Activated naive CD8-positive, alpha-beta T cell treated with anti-CD3 and anti-CD28 coated beads, Interleukin-2, amount 50 U/mL, for 24 hours (primary cell): ENCODE results near the gene GP1BB.
"Not testable (repeated sequence)": the region's sequence is repeated elsewhere in the genome, so short reads cannot be mapped to it uniquely, and the experiment has no call there.

Experiments used
- ATAC-seq: fragments of 150-1000 bp; cut with Tn5 transposase; one replicate; pipeline ENCODE4 v1.10.0; 2021
- DNase-seq: peaks from one replicate; pipeline ENCODE4 v3.0.0; 2021
- H3K27ac Mint-ChIP-seq: one replicate; pipeline ENCODE4 v1.8.0; 2021; ENCODE audit warnings: mild to moderate bottlenecking, mixed read lengths
- H3K27me3 Mint-ChIP-seq: one replicate; pipeline ENCODE4 v1.8.0; 2021; ENCODE audit warnings: mixed read lengths
- H3K36me3 Mint-ChIP-seq: one replicate; pipeline ENCODE4 v1.8.0; 2021; ENCODE audit warnings: low read depth, mixed read lengths
- H3K4me1 Mint-ChIP-seq: one replicate; pipeline ENCODE4 v1.8.0; 2021; ENCODE audit warnings: mixed read lengths
- H3K4me3 Mint-ChIP-seq: one replicate; pipeline ENCODE4 v1.8.0; 2021; ENCODE audit warnings: mild to moderate bottlenecking, moderate library complexity, mixed read lengths
- H3K9me3 Mint-ChIP-seq: one replicate; pipeline ENCODE4 v1.8.0; 2021; ENCODE audit warnings: mixed read lengths

GP1BB gene

GRCh38 chr22:19724927-19725661 lies 1.8 kb downstream of the GP1BB start:
- DNase-seq (no peak), ATAC-seq (no peak)
- no peak overlapping the region for H3K27ac Mint-ChIP-seq
- H3K4me3 Mint-ChIP-seq = peak overlapping the region; percentile 39
- H3K27me3 Mint-ChIP-seq = peaks cover 34% of the 10 kb centered on the region
- no peaks in the 10 kb centered on the region for H3K9me3 Mint-ChIP-seq
- peaks cover 3% of the 10 kb centered on the region for H3K4me1 Mint-ChIP-seq
- H3K36me3 Mint-ChIP-seq = no peaks in the 10 kb centered on the region

- ATAC-seq, H3K27ac Mint-ChIP-seq, DNase-seq, H3K9me3 Mint-ChIP-seq, H3K4me1 Mint-ChIP-seq, H3K4me3 Mint-ChIP-seq, H3K36me3 Mint-ChIP-seq: not testable (repeated sequence)
- peaks cover 24% of the 10 kb centered on the region for H3K27me3 Mint-ChIP-seq
Observed at GRCh38 chr22:19726064-19726788, 2.9 kb downstream of the GP1BB start.

DNA sequence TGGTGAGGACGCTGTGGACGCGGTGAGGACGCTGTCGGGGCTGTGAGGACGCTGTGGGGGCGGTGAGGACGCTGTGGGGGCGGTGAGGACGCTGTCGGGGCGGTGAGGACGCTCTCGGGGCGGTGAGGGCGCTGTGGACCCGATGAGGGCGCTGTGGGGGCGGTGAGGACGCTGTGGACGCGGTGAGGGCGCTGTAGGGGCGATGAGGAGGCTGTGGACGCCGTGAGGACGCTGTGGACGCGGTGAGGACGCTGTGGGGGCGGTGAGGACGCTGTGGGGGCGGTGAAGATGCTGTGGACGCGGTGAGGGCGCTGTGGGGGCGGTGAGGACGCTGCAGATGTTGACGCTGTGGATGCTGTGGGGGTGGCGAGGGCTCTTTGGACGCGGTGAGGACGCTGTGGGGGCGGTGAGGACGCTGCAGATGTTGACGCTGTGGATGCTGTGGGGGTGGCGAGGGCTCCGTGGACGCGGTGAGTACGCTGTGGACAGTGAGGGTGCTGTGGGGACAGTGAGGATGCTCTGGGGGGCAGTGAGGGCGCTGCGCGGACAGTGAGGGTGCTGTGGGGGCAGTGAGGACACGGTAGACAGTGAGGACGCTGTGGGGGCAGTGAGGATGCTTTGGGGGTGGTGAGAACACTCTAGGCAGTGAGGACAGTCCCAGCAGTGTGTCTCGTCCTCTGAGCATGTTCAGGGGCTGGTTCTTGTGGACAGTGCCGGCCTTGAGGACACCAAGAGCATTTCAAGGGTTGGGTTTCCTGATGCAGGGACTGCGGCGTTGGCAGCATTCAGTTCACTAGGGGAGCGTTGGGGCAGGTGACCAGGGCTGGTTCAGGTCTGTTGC lies 4.2 kb downstream of the GP1BB start:
- H3K27ac Mint-ChIP-seq = no peak overlapping the region

GRCh38 chr22:19728271-19728670 lies 4.9 kb downstream of the GP1BB start:
- Mint-ChIP-seq H3K9me3 (no peaks in the 10 kb centered on the region), H3K4me3 (no peak overlapping the region), H3K36me3 (no peaks in the 10 kb centered on the region), H3K27me3 (peaks cover 14% of the 10 kb centered on the region), H3K4me1 (peaks cover 3% of the 10 kb centered on the region), H3K27ac (no peak overlapping the region)
- ATAC-seq (no peak), DNase-seq (no peak)

More for the DNA sequence above, 4.2 kb downstream of the GP1BB start:
- Mint-ChIP-seq H3K9me3 (no peaks in the 10 kb centered on the region), H3K27me3 (peaks cover 20% of the 10 kb centered on the region), H3K4me3 (no peak overlapping the region), H3K36me3 (no peaks in the 10 kb centered on the region), H3K4me1 (peaks cover 3% of the 10 kb centered on the region)
- ATAC-seq = no peak
- DNase-seq = no peak

- Mint-ChIP-seq H3K4me1 (peaks cover 3% of the 10 kb centered on the region), H3K9me3 (no peaks in the 10 kb centered on the region), H3K27ac (no peak overlapping the region), H3K4me3 (no peak overlapping the region), H3K36me3 (no peaks in the 10 kb centered on the region), H3K27me3 (peaks cover 12% of the 10 kb centered on the region)
- no peak for DNase-seq
- ATAC-seq = no peak
Observed at GRCh38 chr22:19728836-19729235, 5.5 kb downstream of the GP1BB start.

DNA sequence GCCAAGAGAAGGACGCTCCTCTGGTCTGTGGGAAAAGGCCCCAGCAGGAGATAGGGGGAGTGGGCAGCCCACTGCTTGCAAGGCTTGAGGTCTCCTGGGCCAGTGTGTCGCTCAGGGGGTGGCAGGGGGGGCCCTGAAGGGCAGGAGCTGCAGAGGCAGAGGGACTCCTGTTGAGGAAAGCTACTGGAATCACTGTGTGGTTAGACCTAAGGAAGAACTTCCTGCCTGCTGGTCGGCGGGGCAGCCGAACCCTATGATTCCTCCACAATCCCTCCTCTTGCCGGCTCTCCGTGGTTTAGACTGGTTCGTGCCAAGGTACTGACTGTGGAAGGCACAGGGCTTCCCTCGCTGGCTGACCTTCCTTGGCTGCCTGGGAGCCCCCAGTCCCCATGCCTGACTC lies 6.2 kb downstream of the GP1BB start:
- Mint-ChIP-seq H3K27me3 (peaks cover 11% of the 10 kb centered on the region), H3K36me3 (no peaks in the 10 kb centered on the region), H3K4me3 (no peak overlapping the region), H3K4me1 (peaks cover 2% of the 10 kb centered on the region), H3K9me3 (no peaks in the 10 kb centered on the region), H3K27ac (no peak overlapping the region)
- DNase-seq = no peak
- ATAC-seq = no peak

DNA sequence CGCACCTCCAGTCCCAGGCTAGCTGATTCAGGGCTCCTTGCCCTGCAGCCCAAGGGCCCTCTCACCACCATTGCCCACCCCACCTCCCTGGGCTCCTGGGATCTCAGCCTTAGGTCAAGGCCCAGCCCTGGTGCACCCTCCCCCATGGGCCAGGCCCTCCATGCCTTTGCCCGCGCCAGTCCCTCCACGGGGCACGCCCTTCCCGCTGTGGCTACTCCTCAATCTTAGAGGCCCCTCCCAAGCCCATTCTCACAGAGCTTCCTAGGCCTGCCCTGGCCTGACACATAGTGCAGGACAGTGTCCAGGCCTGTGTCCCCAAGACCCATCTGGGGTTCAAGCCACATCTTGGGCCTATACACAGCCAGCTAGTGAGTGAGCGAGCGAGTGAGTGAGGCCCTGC lies 6.9 kb downstream of the GP1BB start:
- H3K36me3 Mint-ChIP-seq = no peaks in the 10 kb centered on the region
- H3K9me3 Mint-ChIP-seq = no peaks in the 10 kb centered on the region
- H3K4me1 Mint-ChIP-seq = no peaks in the 10 kb centered on the region
- H3K4me3 Mint-ChIP-seq = no peak overlapping the region
- peaks cover 4% of the 10 kb centered on the region for H3K27me3 Mint-ChIP-seq
- ATAC-seq (no peak), DNase-seq (no peak)
- H3K27ac Mint-ChIP-seq = no peak overlapping the region

DNA sequence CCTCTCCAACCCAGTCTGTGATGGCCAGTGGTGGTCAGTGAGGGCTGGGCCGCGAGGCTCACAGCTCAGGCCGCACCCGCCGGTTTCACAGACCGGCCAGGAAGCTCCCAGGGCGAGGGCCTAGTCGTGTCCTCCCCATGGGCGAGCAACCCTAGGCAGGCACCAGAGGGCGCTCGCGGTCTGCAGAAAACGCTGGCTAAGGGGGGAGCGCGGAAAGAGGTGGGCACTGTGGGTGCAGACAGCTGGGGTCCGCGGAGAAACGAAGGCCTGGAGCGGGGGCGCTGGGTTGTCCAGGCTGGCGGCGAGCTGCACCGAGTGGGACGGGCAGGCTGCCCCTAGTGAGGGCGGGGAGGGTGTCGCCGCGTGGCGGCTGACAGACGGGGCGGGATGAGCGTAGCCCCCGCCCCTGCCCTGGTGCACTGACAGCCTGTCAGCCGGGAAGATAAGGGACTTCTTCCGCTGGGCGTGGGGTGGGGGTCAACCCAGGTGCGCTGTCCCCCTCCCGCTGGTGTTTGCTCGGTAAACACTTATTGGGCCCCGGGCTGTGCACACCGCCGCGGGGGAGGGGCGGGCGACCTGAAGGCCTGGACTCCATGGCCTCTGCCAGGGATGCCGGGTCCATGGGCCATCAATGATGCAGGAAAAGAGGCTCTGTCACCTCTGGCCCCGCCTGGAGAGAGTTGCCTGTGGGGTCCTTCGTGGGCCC lies 7.5 kb downstream of the GP1BB start:
- peak; percentile 73 for ATAC-seq
- peak overlapping the region; percentile 62 for H3K4me3 Mint-ChIP-seq
- H3K36me3 Mint-ChIP-seq = no peaks in the 10 kb centered on the region
- peak; percentile 90 for DNase-seq
- no peak overlapping the region for H3K27ac Mint-ChIP-seq
- no peaks in the 10 kb centered on the region for H3K9me3 Mint-ChIP-seq
- H3K27me3 Mint-ChIP-seq = no peaks in the 10 kb centered on the region
- no peaks in the 10 kb centered on the region for H3K4me1 Mint-ChIP-seq

GRCh38 chr22:19731361-19732135 lies 8.2 kb downstream of the GP1BB start:
- H3K27me3 Mint-ChIP-seq = no peaks in the 10 kb centered on the region
- no peaks in the 10 kb centered on the region for H3K4me1 Mint-ChIP-seq
- H3K9me3 Mint-ChIP-seq = no peaks in the 10 kb centered on the region
- H3K27ac Mint-ChIP-seq = no peak overlapping the region
- H3K4me3 Mint-ChIP-seq = no peak overlapping the region
- ATAC-seq = no peak
- DNase-seq = no peak
- no peaks in the 10 kb centered on the region for H3K36me3 Mint-ChIP-seq

- H3K36me3 Mint-ChIP-seq = no peaks in the 10 kb centered on the region
- DNase-seq = no peak
- no peak for ATAC-seq
- no peaks in the 10 kb centered on the region for H3K4me1 Mint-ChIP-seq
- H3K4me3 Mint-ChIP-seq = no peak overlapping the region
- no peaks in the 10 kb centered on the region for H3K27me3 Mint-ChIP-seq
- no peaks in the 10 kb centered on the region for H3K9me3 Mint-ChIP-seq
- H3K27ac Mint-ChIP-seq = no peak overlapping the region
Observed at GRCh38 chr22:19732403-19733113, 9.2 kb downstream of the GP1BB start.

DNA sequence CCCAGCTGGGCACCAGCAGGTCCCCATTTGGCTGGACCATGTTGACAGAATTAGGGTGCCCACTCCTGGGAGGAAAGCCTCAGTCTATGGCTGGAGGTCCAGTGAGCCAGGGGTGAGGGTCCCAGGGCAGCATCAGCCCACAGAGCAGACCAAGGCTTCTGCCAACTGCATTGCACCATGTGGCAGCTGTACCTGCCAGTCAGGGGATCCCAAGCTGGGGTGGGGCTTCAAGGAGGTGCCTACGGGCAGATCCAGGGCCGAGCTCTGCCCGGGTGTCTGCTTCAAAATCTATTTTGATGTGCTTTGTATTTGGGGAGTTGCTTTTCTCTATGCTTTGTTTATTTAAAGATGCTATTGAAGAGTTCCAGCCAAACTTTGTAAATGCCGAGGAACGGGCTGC lies 10.4 kb downstream of the GP1BB start:
- Mint-ChIP-seq H3K36me3 (no peaks in the 10 kb centered on the region), H3K4me3 (no peak overlapping the region), H3K4me1 (no peaks in the 10 kb centered on the region), H3K27ac (no peak overlapping the region), H3K9me3 (no peaks in the 10 kb centered on the region), H3K27me3 (no peaks in the 10 kb centered on the region)
- DNase-seq (no peak), ATAC-seq (no peak)

GRCh38 chr22:19734163-19734562 lies 10.8 kb downstream of the GP1BB start:
- Mint-ChIP-seq H3K27me3 (no peaks in the 10 kb centered on the region), H3K4me1 (no peaks in the 10 kb centered on the region), H3K4me3 (no peak overlapping the region), H3K27ac (no peak overlapping the region), H3K36me3 (no peaks in the 10 kb centered on the region), H3K9me3 (no peaks in the 10 kb centered on the region)
- no peak for ATAC-seq
- no peak for DNase-seq

DNA sequence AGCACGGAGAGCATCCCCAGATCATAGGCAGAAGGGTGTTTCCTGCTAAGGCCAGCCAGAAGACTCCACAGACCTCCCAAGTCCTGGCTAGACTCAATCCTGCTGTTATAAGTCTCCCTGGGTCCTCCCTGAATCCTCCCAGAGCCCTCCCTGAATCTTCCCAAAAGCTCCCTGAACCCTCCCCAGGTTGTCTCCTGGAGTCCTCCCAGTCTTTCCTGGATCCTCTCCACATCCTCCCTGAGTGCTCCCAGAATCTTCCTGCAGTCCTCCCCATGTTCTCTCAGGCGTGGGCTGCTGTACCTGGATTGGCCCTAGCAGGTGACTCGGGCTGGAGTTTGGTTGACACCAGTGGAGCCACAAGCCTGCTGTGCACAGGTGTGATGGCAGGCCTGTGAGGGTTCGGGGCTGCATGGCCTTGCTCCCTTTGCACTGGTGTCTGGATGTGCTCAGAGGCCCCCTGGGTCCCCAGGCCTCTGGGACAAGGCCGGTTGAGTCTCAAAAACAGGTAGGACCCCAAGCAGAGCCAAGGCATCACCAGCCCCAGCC lies 11.6 kb downstream of the GP1BB start:
- no peak for ATAC-seq
- Mint-ChIP-seq H3K36me3 (no peaks in the 10 kb centered on the region), H3K4me1 (no peaks in the 10 kb centered on the region)

More for the DNA sequence above, 11.6 kb downstream of the GP1BB start:
- Mint-ChIP-seq H3K27ac (no peak overlapping the region), H3K9me3 (no peaks in the 10 kb centered on the region), H3K4me3 (no peak overlapping the region), H3K27me3 (no peaks in the 10 kb centered on the region)
- no peak for DNase-seq
